B cell (primary cell): ENCODE measurements around the gene GASK1A. TPM values are rescaled to one million over a fixed set of nuclear protein-coding genes. Genes with fewer than 3 reads are reported as not detected.

Source experiments
- ATAC-seq: fragments of 200-7000 bp; cut with Tn5 transposase; one replicate; pipeline ENCODE4 v1.10.0; 2021; ENCODE audit warnings: low read depth, mild to moderate bottlenecking, moderate number of reproducible peaks, moderate library complexity
- CTCF ChIA-PET: fragments of 350-600 bp; sonication (Branson Sonifier 250); formaldehyde crosslinking; loops from one replicate; lab custom pipeline; 2021; ENCODE audit warnings: antibody characterized with exemption, inconsistent platforms; lab: Charles Lee
- POLR2A ChIA-PET: fragments of 350-600 bp; sonication (Branson Sonifier 250); formaldehyde crosslinking; loops from one replicate; lab custom pipeline; 2021; ENCODE audit warnings: antibody characterized with exemption; lab: Charles Lee
- DNase-seq: peaks from one replicate; pipeline ENCODE4 v3.0.0; 2013
- H2AFZ ChIP-seq: 2 replicates; pipeline ENCODE4 v1.6.1; 2012; ENCODE audit warnings: mild to moderate bottlenecking, low read depth, low read length; ENCODE audit not compliant: insufficient read depth, poor library complexity, severe bottlenecking
- H3K27ac ChIP-seq, 2 donors: 1 replicate in 1 of 2; 2 replicates in 1 of 2; pipeline ENCODE4 v1.5.1; 2012 to 2013; ENCODE audit warnings: low read length in 2 of 2, mild to moderate bottlenecking in 2 of 2, moderate library complexity in 1 of 2
- H3K27me3 ChIP-seq, 4 experiments: fragments of 200-600 bp in 1 of 4; sonication (generic) in 1 of 4; replicated peaks in 1 of 4; 1 replicate in 2 of 4; 2 replicates in 2 of 4; pipeline versions ENCODE4 v1.6.1 to v1.7.0; 2013 to 2016; ENCODE audit warnings: low read length in 3 of 4, mild to moderate bottlenecking in 2 of 4, mixed read lengths in 1 of 4, moderate library complexity in 1 of 4; ENCODE audit not compliant: insufficient read depth in 4 of 4, control insufficient read depth in 3 of 4; ENCODE audit errors: control extremely low read depth in 1 of 4
- H3K36me3 ChIP-seq, 2 experiments: replicated peaks in 1 of 2; 1 replicate in 1 of 2; 2 replicates in 1 of 2; pipeline versions ENCODE4 v1.6.1 to v1.7.1; 2013; ENCODE audit warnings: low read length in 1 of 2; ENCODE audit not compliant: insufficient read depth in 2 of 2, control insufficient read depth in 1 of 2; ENCODE audit errors: control extremely low read depth in 1 of 2, extremely low read depth in 1 of 2
- H3K4me1 ChIP-seq, 2 donors: fragments of 200-600 bp in 1 of 2; sonication (generic) in 1 of 2; 1 replicate in 1 of 2; 2 replicates in 1 of 2; pipeline versions ENCODE4 v1.5.1 to v1.6.1; 2013 to 2017; ENCODE audit warnings: low read length in 2 of 2; ENCODE audit not compliant: control insufficient read depth in 2 of 2, insufficient read depth in 2 of 2
- H3K4me2 ChIP-seq: replicated peaks from 2 replicates; pipeline ENCODE3; 2012; ENCODE audit warnings: mild to moderate bottlenecking, low read depth, low read length; ENCODE audit not compliant: poor library complexity, severe bottlenecking
- H3K4me3 ChIP-seq, 5 experiments: fragments of 200-600 bp in 1 of 5; sonication (generic) in 1 of 5; 1 replicate in 3 of 5; 2 replicates in 2 of 5; pipeline versions ENCODE4 v1.5.1 to v1.7.0; 2011 to 2016; ENCODE audit warnings: low read length in 4 of 5, mild to moderate bottlenecking in 4 of 5, low read depth in 2 of 5, control low read depth in 1 of 5, moderate library complexity in 1 of 5; ENCODE audit not compliant: insufficient read depth in 1 of 5; ENCODE audit errors: control extremely low read depth in 1 of 5, extremely low read depth in 1 of 5
- H3K79me2 ChIP-seq: fragments of 200-600 bp; sonication (generic); one replicate; pipeline ENCODE4 v1.6.0; 2016; ENCODE audit warnings: low read length; ENCODE audit not compliant: control insufficient read depth, insufficient read depth
- H3K9ac ChIP-seq: fragments of 200-600 bp; sonication (generic); 2 replicates; pipeline ENCODE4 v1.6.1; 2017; ENCODE audit warnings: mild to moderate bottlenecking, low read length, moderate library complexity
- H3K9me3 ChIP-seq, 3 donors: one replicate each; pipeline versions ENCODE4 v1.6.1 to v1.7.1; 2013; ENCODE audit warnings: low read length in 2 of 3; ENCODE audit not compliant: control insufficient read depth in 2 of 3, insufficient read depth in 1 of 3; ENCODE audit errors: control extremely low read depth in 1 of 3
- H4K20me1 ChIP-seq: 2 replicates; pipeline ENCODE4 v1.6.0; 2012; ENCODE audit warnings: mild to moderate bottlenecking, low read length; ENCODE audit not compliant: insufficient read depth, control insufficient read depth, poor library complexity, severe bottlenecking
- H3K27ac Mint-ChIP-seq: one replicate; pipeline ENCODE4 v1.8.0; 2021; ENCODE audit warnings: mixed read lengths
- H3K27me3 Mint-ChIP-seq: one replicate; pipeline ENCODE4 v1.8.0; 2021; ENCODE audit warnings: mixed read lengths
- H3K4me1 Mint-ChIP-seq: one replicate; pipeline ENCODE4 v1.8.0; 2021; ENCODE audit warnings: mixed read lengths
- H3K4me3 Mint-ChIP-seq: one replicate; pipeline ENCODE4 v1.8.0; 2021; ENCODE audit warnings: mixed read lengths
- H3K9me3 Mint-ChIP-seq: one replicate; pipeline ENCODE4 v1.8.0; 2022; ENCODE audit warnings: mixed read lengths; ENCODE audit not compliant: insufficient read depth
- EZH2 ChIP-seq: IDR thresholded peaks from 2 replicates; pipeline ENCODE4 v1.6.1; 2012; ENCODE audit warnings: borderline replicate concordance, low read depth, mild to moderate bottlenecking, moderate library complexity, low read length; ENCODE audit not compliant: insufficient read depth, poor library complexity, severe bottlenecking
- WGBS: methylation state at CpG from one replicate; pipeline ENCODE4 v1.1.5; 2013; ENCODE audit warnings: missing lambda C conversion rate; ENCODE audit not compliant: insufficient coverage; 5-methylcytosine and 5-hydroxymethylcytosine counted together
- intact Hi-C: fragments of 100-400 bp; cut with micrococcal nuclease; formaldehyde crosslinking; loops from one replicate; pipeline ENCODE4 v1.10.0; 2022
- polyA minus RNA-seq: library from RNA; depleted of rRNA, polyadenylated mRNA; stranded (reverse); fragments of >200 nt; gene quantifications from 2 replicates; pipeline ENCODE4 v1.2.3, GENCODE V29; 2012
- polyA plus RNA-seq: library from polyadenylated mRNA; depleted of rRNA; stranded (reverse); fragments of >200 nt; gene quantifications from 2 replicates; pipeline ENCODE4 v1.2.3, GENCODE V29; 2012
- total RNA-seq, 2 donors: library from RNA; stranded (reverse); fragments of 120-200 nt in 1 of 2; gene quantifications; 1 replicate in 1 of 2; 2 replicates in 1 of 2; pipeline versions ENCODE4 v1.2.3 to v1.2.4, GENCODE V29; 2013 to 2022
- TF ChIP-seq, protein P1 (sequence below): fragments of 200-600 bp; IDR thresholded peaks from one replicate; pipeline ENCODE4 v1.8.0; 2022; ENCODE audit warnings: antibody characterized with exemption, mild to moderate bottlenecking

Gene GASK1A
- total RNA-seq (0.15 TPM in 1 of 2 replicates, not detected in the other), polyA plus RNA-seq (0.17 TPM in 1 of 2 replicates, not detected in the other), polyA minus RNA-seq (0.21 TPM in 1 of 2 replicates, not detected in the other)
- 0.26 TPM for total RNA-seq (2013)

DNA sequence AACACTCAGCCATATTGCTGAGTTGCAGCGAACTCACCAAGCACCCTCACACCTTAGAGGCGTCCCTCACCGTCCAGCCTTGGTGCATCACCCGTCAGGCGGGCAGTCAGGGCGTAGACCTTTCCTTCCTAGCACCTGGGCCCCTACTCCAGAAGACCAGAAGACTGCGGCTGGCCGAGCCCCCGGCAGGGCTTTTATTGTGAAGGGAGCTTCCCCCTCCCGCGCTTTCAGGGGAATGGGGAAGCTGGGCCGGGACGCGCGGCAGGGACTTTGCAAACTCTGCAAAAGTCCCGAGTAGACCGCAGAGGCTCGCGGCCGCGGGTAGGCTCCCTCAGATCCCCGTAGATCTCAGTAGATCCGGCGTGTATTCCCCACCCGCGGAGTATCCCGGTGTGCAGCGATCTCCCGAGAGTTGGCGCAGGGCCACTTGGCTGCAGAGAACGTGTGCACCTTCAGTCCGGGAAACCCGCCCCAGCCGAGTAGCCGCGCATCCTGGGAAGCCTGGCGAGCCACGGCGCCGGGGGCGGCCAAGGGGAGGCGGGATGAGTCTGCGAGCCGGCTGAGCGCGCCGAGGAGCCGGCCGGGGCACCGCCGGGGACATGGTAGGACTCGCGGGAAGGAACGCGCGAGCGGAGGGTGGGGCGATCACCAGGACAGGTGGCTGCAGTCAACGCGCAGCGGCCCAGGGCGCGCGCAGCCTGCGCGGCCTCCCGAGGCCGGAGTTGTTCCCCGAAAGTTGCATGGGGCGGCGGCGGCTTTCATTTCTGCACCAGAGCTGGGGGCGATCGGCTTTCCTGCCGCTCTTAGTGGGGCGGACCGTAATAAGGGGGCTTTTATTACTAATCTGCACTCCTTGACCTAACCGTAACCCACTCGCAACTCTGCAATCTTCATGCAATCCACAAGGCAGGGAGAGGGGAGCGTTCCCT, at the start of gene GASK1A:
TSS of gene GASK1A (plus strand) at position 268 of the 929 bp plus-strand sequence. CDS start at position 600, 332 bp downstream.
- Mint-ChIP-seq H3K27ac (no peak within 1 kb of the TSS), H3K4me3 (peak within 1 kb of the TSS; percentile 73), H3K9me3 (peaks cover 12% of the 10 kb centered on the region), H3K4me1 (peaks cover 10% of the 10 kb centered on the region), H3K27me3 (peaks cover 48% of the 10 kb centered on the region)
- DNase-seq (no peak), ATAC-seq (no peak)
- Histone ChIP-seq H3K27ac (no peak within 1 kb of the TSS), H3K4me2 (peak within 1 kb of the TSS; percentile 66), H3K4me1 (peaks cover 6 to 8% of the 10 kb centered on the region in 2 donors), H4K20me1 (no peaks in the 10 kb centered on the region), H3K4me3 (no peak within 1 kb of the TSS), H2AFZ (peak within 1 kb of the TSS; percentile 16), H3K79me2 (no peaks in the 10 kb centered on the region), H3K9me3 (peaks cover 1 to 5% (median 5%) of the 10 kb centered on the region in 3 donors), H3K36me3 (no peaks in the 10 kb centered on the region), H3K27me3 (peaks cover 0 to 33% (median 11%) of the 10 kb centered on the region in 4 experiments), H3K9ac (no peak within 1 kb of the TSS)
- CTCF ChIA-PET: no interaction called here
- WGBS: 2% methylated on average over 66 of the region's 80 CpGs
- POLR2A ChIA-PET: no interaction called here
- TF ChIP-seq EZH2: no peak
- TF ChIP-seq, protein P1, sequence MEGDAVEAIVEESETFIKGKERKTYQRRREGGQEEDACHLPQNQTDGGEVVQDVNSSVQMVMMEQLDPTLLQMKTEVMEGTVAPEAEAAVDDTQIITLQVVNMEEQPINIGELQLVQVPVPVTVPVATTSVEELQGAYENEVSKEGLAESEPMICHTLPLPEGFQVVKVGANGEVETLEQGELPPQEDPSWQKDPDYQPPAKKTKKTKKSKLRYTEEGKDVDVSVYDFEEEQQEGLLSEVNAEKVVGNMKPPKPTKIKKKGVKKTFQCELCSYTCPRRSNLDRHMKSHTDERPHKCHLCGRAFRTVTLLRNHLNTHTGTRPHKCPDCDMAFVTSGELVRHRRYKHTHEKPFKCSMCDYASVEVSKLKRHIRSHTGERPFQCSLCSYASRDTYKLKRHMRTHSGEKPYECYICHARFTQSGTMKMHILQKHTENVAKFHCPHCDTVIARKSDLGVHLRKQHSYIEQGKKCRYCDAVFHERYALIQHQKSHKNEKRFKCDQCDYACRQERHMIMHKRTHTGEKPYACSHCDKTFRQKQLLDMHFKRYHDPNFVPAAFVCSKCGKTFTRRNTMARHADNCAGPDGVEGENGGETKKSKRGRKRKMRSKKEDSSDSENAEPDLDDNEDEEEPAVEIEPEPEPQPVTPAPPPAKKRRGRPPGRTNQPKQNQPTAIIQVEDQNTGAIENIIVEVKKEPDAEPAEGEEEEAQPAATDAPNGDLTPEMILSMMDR: no peak
- intact Hi-C loops: no loop called here

DNA sequence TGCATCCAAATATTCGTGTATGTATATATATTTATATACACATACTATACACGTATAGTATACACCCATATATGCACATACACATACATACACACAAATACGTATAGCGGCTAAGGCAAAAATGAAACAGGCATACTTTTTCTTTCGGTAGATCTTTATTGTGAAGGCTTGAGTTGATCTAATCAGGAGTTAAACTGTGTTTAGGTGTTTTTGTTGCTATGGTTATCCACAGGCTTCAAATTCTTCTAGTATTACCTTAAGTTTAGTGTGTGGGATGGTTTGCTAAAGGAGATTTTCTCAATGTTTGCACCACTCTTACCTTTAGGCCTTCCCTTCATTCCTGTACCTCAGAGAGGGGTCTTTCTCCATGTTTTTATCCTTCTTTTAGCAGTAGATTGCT, 45.0 kb upstream of the GASK1A start:
- Histone ChIP-seq H3K4me3 (no peak overlapping the region), H3K9me3 (peaks cover 0 to 7% (median 0%) of the 10 kb centered on the region in 3 donors), H3K27me3 (peaks cover 0 to 7% (median 0%) of the 10 kb centered on the region in 4 experiments), H3K27ac (no peak overlapping the region), H3K79me2 (no peaks in the 10 kb centered on the region), H3K4me1 (no peaks in the 10 kb centered on the region), H3K36me3 (no peaks in the 10 kb centered on the region), H3K9ac (no peak overlapping the region), H4K20me1 (no peaks in the 10 kb centered on the region), H3K4me2 (no peak overlapping the region), H2AFZ (no peak overlapping the region)
- ChIA-PET CTCF (no interaction called here), POLR2A (no interaction called here)
- intact Hi-C loops: no loop called here
- Mint-ChIP-seq H3K27me3 (peaks cover 19% of the 10 kb centered on the region), H3K4me1 (no peaks in the 10 kb centered on the region), H3K9me3 (no peaks in the 10 kb centered on the region), H3K4me3 (no peak overlapping the region), H3K27ac (no peak overlapping the region)
- TF ChIP-seq, protein P1: no peak
- no peak for TF ChIP-seq EZH2
- DNase-seq (no peak), ATAC-seq (no peak)
- WGBS: no CpG with 5 or more reads among the region's 5 CpGs
